GM19455 (cell line): ENCODE measurements around the gene CACNA1C.

ENCODE experiments used
- ATAC-seq: cut with Tn5 transposase; IDR thresholded peaks from one replicate; pipeline ENCODE4 v1.9.1; 2021; ENCODE audit not compliant: unreplicated experiment

CACNA1C gene

GRCh38 chr12:2403221-2403976 is 350.6 kb downstream of the CACNA1C start:
- no peak for ATAC-seq

GRCh38 chr12:2405039-2405438 is 352.3 kb downstream of the CACNA1C start:
- no peak for ATAC-seq

GRCh38 chr12:2406903-2407302 is 354.1 kb downstream of the CACNA1C start:
- no peak for ATAC-seq

- ATAC-seq = no peak
Observed at GRCh38 chr12:2408262-2408661, 355.5 kb downstream of the CACNA1C start.

- ATAC-seq = no peak
Observed at GRCh38 chr12:2409656-2410265, 357.0 kb downstream of the CACNA1C start.

GRCh38 chr12:2410496-2410895 is 357.7 kb downstream of the CACNA1C start:
- no peak for ATAC-seq

GRCh38 chr12:2411011-2411410 is 358.2 kb downstream of the CACNA1C start:
- no peak for ATAC-seq

GRCh38 chr12:2411616-2412304 is 359.0 kb downstream of the CACNA1C start:
- ATAC-seq = no peak

- ATAC-seq = no peak
Observed at GRCh38 chr12:2412305-2412643, 359.5 kb downstream of the CACNA1C start.

GRCh38 chr12:2413301-2413700 is 360.5 kb downstream of the CACNA1C start:
- no peak for ATAC-seq

GRCh38 chr12:2413999-2414792 is 361.4 kb downstream of the CACNA1C start:
- ATAC-seq = no peak

GRCh38 chr12:2414810-2415567 is 362.2 kb downstream of the CACNA1C start:
- ATAC-seq = no peak

- ATAC-seq = no peak
Observed at GRCh38 chr12:2415568-2415944, 362.8 kb downstream of the CACNA1C start.

GRCh38 chr12:2416158-2416557 is 363.4 kb downstream of the CACNA1C start:
- no peak for ATAC-seq

GRCh38 chr12:2417481-2418160 is 364.8 kb downstream of the CACNA1C start:
- ATAC-seq = no peak

- ATAC-seq = no peak
Observed at GRCh38 chr12:2418579-2418978, 365.8 kb downstream of the CACNA1C start.

GRCh38 chr12:2422591-2422990 is 369.8 kb downstream of the CACNA1C start:
- ATAC-seq = no peak

GRCh38 chr12:2429032-2429431 is 376.2 kb downstream of the CACNA1C start:
- no peak for ATAC-seq

- no peak for ATAC-seq
Observed at GRCh38 chr12:2431810-2432209, 379.0 kb downstream of the CACNA1C start.

GRCh38 chr12:2432856-2433255 is 380.1 kb downstream of the CACNA1C start:
- ATAC-seq = no peak
